ENCODE measurements around the gene DOCK6.

Gene DOCK6

GRCh38 chr19:11274533-11275086, 12.3 kb upstream of the DOCK6 start:
- DNase-seq, result no peak

GRCh38 chr19:11273989-11274388, 11.7 kb upstream of the DOCK6 start:
- no peak for DNase-seq

GRCh38 chr19:11273296-11273695, 11.0 kb upstream of the DOCK6 start:
- no peak for DNase-seq

- DNase-seq, result no peak
These were observed 7.1 kb upstream of the DOCK6 start for GRCh38 chr19:11269408-11269807.

- DNase-seq, result no peak
These were observed 6.5 kb upstream of the DOCK6 start for GRCh38 chr19:11268783-11269267.

GRCh38 chr19:11267316-11268085, 5.2 kb upstream of the DOCK6 start:
- no peak for DNase-seq

DNA sequence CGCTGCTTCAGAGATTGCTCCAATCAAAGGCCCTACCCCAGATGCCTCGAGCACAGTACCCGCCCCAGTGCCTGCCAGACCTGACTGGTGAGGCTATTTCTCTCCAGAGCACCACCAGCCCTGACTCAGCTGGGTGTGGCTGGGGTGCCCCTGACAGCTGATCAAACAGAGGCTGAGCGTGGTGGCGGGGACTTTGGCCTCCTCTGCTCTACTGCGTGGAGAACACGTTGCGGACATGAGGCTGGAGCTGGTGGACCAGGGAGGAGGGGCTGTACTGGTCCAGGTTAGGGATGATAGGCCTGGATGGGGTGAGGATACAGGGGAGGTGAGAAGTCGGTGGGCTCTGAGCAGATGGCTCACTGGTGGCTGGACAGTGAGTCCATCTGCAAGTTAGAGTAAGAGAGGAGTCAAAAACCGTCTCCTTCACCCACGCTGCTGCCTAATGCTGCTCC, 3.5 kb upstream of the DOCK6 start:
- DNase-seq, result no peak

GRCh38 chr19:11265177-11265784, 3.0 kb upstream of the DOCK6 start:
- DNase-seq, result no peak

GRCh38 chr19:11264452-11265176, 2.3 kb upstream of the DOCK6 start:
- no peak for DNase-seq

GRCh38 chr19:11263726-11264125, 1.4 kb upstream of the DOCK6 start:
- no peak for DNase-seq

DNA sequence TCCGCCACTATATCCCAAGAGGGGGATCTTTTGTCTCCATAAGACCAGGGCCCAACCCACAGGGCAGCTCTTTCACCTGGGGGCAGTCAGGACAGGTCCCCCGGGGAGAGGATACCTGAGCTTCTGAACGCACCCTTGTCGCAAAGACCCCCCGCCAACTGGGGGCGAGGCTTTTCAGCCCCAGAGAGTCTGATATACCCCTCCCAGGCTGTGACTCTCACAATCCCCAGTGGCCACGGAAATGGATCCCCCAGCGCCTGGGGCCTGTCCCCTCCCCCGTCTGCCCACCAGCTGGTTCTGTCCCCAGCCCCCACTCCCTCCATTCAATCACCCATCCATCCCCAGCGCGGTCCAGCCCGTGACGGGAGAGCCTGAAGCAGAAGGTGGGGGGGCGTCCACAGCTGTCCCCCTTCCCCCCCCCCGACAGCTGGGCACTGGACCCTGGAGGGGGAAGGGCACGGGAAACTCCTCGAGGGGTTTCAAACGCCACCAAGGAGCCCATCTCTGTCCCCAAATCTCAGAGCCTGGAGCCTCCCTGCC, 823 bp downstream of the DOCK6 start:
- no peak for DNase-seq

DNA sequence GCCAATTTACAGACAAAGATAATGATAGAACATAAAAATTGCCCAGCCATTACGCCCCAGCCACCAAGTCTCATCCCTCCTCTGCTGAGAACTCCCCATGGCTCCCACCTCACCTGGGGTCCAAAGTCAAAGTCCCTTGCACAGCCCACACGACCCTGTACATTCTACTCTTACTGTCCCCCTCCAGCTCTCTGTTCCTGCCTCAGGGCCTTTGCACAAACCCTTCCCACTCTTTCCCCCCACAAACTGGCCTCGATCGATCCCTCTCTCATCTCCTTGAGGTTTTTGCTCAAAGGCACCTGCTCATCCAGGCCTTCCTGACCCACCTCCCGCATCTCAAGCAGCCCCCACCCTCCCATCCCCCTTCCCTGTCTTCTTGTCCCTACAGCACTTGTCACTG, 1.3 kb downstream of the DOCK6 start:
- DNase-seq, result no peak

- no peak for DNase-seq
These were observed 4.4 kb downstream of the DOCK6 start for GRCh38 chr19:11257846-11258380.

DNA sequence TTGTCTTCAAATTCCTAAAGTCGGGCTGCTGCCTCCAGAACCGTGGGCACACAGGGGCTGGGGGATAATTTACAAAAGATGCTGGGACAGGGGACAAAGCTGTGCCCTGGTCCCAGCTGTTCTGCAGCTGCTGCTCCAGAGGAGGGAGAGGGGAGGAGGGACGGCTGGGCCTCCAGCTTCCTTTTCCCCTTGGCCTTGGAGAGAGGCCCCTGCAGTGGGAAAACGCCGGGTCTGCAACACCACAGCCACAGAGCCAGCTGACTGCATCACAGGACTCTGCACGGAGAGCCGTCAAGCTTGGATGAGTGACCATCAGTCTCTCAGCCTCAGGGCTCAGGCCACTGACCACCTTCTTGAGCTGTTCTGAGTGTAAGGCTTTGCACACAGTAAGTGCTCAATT, 6.1 kb downstream of the DOCK6 start:
- DNase-seq, result no peak

DNA sequence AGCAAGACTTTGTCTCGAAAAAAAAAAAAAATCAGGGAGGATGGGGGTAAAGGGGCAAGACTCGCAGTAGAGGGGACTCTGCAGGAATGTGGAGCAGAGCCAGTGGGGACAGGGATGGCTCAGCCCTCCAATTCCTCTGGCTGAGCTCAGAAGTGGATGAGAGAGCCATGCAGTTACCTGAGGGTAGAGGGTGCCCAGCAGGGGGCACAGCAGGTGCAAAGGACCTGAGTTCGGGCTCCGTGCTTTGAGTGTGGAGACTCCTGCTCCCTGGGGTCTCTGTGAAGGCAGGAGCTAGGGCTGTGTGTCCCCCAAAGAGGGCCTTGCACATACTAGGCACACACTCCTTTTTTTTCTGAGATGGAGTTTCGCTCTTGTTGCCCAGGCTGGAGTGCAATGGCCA, 7.7 kb downstream of the DOCK6 start:
- no peak for DNase-seq

DNA sequence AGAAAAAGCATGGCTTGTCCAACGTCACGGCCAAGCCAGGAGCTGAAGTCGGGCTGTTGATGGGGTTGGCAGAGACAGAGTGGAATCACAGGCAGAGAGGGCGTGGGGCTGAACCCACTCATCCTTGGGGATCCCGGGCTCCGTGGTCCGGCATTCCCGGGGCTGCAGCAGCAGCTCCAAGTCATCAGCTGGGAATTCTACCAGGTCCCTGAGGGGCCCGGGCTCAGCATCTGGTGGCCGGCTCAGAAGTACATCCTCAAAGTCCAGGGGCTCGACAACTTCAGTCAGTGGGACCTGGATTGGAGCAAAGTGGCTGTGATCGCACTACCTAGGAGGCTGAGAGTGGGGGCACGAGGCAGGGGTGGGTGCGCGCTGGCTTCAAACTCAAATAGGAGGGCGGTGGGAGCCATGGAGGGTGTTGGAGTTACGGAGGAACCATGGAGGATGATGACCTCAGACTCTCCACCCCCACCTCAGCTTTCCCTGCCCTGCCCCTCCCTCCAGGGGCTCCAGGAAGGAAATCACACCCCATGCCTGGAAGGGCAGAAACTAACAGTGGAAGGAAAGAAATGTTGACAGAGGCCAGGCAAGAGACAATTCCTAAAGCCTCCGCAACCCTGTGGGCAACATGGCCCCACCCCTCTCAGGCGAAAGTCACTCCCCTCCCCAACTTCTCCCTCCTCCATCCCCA, 9.5 kb downstream of the DOCK6 start:
- DNase-seq, result no peak

GRCh38 chr19:11251650-11252314, 10.5 kb downstream of the DOCK6 start:
- DNase-seq, result no peak

DNA sequence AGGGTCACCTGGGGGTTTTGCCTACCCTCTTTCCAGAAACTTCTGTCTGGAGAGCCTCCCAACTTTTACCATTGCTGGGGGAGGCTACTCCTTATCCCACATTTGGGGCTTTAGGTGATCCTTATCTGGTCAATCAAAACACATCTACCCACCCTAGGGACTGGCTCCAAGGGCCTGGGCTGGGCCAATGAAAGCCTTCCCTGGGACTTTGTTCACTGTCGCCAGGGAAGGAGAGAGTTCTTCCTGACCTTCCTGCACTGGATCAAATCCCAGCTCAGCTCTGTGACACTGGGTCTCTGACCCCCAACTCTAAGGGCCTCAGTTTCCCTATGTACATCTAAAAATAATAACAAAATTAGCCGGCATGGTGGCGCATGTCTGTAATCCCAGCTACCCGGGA, 11.1 kb downstream of the DOCK6 start:
- no peak for DNase-seq

GRCh38 chr19:11248852-11249251, 13.5 kb downstream of the DOCK6 start:
- DNase-seq, result no peak

DNA sequence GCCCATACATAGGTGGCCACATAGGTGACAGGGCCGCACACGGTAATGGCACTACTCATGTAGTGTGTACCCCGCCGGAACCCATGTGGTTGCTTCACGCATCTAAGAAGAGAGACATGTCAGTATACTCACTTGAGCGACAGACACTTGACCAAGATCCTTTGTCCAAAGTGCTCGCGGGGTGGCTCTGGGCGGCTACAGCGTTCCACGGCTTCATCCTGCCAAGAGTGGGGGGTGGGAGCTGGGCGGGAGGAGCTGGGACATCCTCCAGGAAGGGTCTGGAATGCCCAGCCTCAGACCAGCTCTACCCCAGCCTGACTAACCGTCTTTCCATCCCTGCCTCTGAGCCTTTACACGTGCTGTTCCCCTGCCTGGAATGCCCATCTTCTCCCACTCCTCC, 14.4 kb downstream of the DOCK6 start:
- DNase-seq, result no peak

GRCh38 chr19:11247391-11247790, 14.9 kb downstream of the DOCK6 start:
- DNase-seq, result no peak

DNA sequence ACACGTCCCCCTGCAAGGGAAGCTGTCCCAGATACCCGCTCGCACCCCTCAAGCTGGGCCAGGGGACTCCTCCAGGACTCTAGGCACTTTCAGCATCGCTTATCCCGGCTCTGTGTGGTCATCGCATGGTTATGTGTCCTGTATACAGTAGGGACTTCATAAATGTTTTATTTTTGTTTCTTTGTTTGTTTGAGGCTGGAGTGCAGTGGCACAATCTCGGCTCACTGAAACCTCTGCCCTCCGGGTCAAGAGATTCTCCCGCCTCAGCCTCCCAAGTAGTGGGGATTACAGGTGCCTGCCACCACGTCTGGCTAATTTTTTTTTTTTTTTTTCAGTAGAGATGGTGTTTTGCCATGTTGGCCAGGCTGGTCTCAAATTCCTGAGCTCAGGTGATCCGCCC, 15.4 kb downstream of the DOCK6 start:
- DNase-seq, result no peak

Data from DMS79 treated with DMSO at 0.1 percent for 48 hours (cell line).